ENCODE results near the gene CWC25. TPM values are rescaled to one million over a fixed set of nuclear protein-coding genes. Genes with fewer than 3 reads are reported as not detected.

Gene CWC25
- total and polyA plus RNA-seq, 2 of the 13 experiments (the other 11 are each of a cell fraction or from before 2014, with no cell fraction given), result 15.6 to 22.7 TPM

DNA sequence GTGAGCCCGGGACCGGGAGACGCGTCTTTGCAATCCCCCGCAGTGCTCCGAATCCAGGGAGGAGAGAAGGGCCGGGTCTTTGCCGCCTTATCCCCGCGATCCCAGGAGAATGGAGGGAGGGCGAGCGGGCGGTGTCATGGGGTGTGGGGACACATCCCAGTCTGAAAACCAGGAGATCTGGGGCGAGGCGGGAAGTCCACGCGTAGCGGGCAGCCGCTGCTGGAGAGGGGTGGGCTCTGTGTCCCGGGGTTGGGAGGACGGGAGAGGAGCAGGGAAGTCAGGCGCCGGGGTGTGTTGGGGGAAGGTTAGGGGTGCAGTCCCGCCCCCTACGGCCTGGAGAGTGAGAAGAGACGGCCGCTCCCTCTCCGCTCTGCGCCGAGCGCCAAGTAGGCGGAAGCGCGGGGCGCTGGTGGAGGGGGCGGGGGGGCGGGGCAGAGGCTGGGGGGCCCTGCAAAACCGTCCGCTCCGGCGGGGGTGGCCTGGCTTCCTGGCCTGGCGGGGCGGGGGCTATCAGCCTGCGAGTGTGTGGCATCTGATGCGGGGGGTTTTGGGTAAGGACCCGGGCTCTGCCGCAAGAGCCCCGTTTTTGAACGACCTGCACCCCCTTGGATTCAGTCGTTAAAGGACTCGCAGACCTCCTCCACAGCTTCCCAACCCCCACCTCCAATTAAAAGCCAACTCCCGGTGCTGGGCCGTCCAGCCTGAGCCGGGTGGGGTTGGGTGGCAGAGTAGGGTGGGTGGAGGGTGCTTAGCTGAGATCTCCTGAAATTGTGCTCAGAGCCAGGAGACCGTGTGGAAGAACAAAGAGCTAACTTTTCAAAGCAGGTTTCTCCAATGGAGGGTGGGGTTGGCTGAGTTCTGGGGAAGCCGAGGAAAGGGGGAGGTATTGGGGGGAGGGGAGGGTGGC lies 45.4 kb upstream of the CWC25 start (continued):
- no peak for TF ChIP-seq ZNF775 (CRISPR knock-in tag; IDR thresholded peaks at IDR 0.05; ENCODE audit: borderline replicate concordance)
- no peak for TF ChIP-seq HDAC2 (CRISPR knock-in tag; IDR thresholded peaks at IDR 0.05)
- TF ChIP-seq MAFG (CRISPR knock-in tag; IDR thresholded peaks at IDR 0.05), result no peak
- peak; percentile 14; the same call in 1 of the 2 replicates for TF ChIP-seq ZFP37 (CRISPR knock-in tag; IDR thresholded peaks at IDR 0.05; ENCODE audit: borderline replicate concordance)
- no peak for TF ChIP-seq ZNF260 (CRISPR knock-in tag; IDR thresholded peaks at IDR 0.05; ENCODE audit: borderline replicate concordance, low read depth)
- TF ChIP-seq TAF15 (IDR thresholded peaks at IDR 0.05; ENCODE audit: low read depth, low read length, poor library complexity, severe bottlenecking), result no peak
- no peak; the same call in 1 of the 2 replicates for TF ChIP-seq HOXD1 (CRISPR knock-in tag; IDR thresholded peaks at IDR 0.05)
- TF ChIP-seq NR1H2 (CRISPR knock-in tag; IDR thresholded peaks at IDR 0.05; ENCODE audit: borderline replicate concordance, low read depth), result no peak
- TF ChIP-seq ZNF468 (CRISPR knock-in tag; IDR thresholded peaks at IDR 0.05), result no peak
- no peak for TF ChIP-seq MBNL3 (CRISPR knock-in tag; conservative IDR thresholded peaks at IDR 0.05)
- TF ChIP-seq HHEX (CRISPR knock-in tag; IDR thresholded peaks at IDR 0.05), result no peak
- TF ChIP-seq ZNF878 (CRISPR knock-in tag; IDR thresholded peaks at IDR 0.05), result no peak
- TF ChIP-seq SATB2 (CRISPR knock-in tag; IDR thresholded peaks at IDR 0.05), result no peak
- peak; percentile 14 for TF ChIP-seq ZNF883 (CRISPR knock-in tag; IDR thresholded peaks at IDR 0.05; ENCODE audit: not compliant biosample characterization)
- TF ChIP-seq, protein P1, sequence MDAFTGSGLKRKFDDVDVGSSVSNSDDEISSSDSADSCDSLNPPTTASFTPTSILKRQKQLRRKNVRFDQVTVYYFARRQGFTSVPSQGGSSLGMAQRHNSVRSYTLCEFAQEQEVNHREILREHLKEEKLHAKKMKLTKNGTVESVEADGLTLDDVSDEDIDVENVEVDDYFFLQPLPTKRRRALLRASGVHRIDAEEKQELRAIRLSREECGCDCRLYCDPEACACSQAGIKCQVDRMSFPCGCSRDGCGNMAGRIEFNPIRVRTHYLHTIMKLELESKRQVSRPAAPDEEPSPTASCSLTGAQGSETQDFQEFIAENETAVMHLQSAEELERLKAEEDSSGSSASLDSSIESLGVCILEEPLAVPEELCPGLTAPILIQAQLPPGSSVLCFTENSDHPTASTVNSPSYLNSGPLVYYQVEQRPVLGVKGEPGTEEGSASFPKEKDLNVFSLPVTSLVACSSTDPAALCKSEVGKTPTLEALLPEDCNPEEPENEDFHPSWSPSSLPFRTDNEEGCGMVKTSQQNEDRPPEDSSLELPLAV (CRISPR knock-in tag; conservative IDR thresholded peaks at IDR 0.05; ENCODE audit: low read depth), result no peak
- TF ChIP-seq, protein P2, sequence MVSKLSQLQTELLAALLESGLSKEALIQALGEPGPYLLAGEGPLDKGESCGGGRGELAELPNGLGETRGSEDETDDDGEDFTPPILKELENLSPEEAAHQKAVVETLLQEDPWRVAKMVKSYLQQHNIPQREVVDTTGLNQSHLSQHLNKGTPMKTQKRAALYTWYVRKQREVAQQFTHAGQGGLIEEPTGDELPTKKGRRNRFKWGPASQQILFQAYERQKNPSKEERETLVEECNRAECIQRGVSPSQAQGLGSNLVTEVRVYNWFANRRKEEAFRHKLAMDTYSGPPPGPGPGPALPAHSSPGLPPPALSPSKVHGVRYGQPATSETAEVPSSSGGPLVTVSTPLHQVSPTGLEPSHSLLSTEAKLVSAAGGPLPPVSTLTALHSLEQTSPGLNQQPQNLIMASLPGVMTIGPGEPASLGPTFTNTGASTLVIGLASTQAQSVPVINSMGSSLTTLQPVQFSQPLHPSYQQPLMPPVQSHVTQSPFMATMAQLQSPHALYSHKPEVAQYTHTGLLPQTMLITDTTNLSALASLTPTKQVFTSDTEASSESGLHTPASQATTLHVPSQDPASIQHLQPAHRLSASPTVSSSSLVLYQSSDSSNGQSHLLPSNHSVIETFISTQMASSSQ (IDR thresholded peaks at IDR 0.05; ENCODE audit: low read depth), result no peak
- TF ChIP-seq, protein P2 (CRISPR knock-in tag; IDR thresholded peaks at IDR 0.05; ENCODE audit: borderline replicate concordance), result peak; percentile 63; the same call in 1 of the 2 replicates
- 0 out of 2 replicates have a peak, but pooled peaks have one; percentile 30 for TF ChIP-seq NR2C2 (CRISPR knock-in tag; IDR thresholded peaks at IDR 0.05; ENCODE audit: borderline replicate concordance)
- peak; percentile 39 for TF ChIP-seq NRL (CRISPR knock-in tag; IDR thresholded peaks at IDR 0.05; ENCODE audit: borderline replicate concordance)
- no peak for TF ChIP-seq SMARCE1 (IDR thresholded peaks at IDR 0.05; ENCODE audit: borderline replicate concordance)
- 0 out of 2 replicates have a peak, but pooled peaks have one; percentile 8 for TF ChIP-seq PAWR (CRISPR knock-in tag; IDR thresholded peaks at IDR 0.05; ENCODE audit: borderline replicate concordance)
- TF ChIP-seq, protein P3, sequence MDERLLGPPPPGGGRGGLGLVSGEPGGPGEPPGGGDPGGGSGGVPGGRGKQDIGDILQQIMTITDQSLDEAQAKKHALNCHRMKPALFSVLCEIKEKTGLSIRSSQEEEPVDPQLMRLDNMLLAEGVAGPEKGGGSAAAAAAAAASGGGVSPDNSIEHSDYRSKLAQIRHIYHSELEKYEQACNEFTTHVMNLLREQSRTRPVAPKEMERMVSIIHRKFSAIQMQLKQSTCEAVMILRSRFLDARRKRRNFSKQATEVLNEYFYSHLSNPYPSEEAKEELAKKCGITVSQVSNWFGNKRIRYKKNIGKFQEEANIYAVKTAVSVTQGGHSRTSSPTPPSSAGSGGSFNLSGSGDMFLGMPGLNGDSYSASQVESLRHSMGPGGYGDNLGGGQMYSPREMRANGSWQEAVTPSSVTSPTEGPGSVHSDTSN (CRISPR knock-in tag; IDR thresholded peaks at IDR 0.05), result no peak

Measured in HepG2 (cell line).